ENCODE measurements around the gene MZT1.

DNA sequence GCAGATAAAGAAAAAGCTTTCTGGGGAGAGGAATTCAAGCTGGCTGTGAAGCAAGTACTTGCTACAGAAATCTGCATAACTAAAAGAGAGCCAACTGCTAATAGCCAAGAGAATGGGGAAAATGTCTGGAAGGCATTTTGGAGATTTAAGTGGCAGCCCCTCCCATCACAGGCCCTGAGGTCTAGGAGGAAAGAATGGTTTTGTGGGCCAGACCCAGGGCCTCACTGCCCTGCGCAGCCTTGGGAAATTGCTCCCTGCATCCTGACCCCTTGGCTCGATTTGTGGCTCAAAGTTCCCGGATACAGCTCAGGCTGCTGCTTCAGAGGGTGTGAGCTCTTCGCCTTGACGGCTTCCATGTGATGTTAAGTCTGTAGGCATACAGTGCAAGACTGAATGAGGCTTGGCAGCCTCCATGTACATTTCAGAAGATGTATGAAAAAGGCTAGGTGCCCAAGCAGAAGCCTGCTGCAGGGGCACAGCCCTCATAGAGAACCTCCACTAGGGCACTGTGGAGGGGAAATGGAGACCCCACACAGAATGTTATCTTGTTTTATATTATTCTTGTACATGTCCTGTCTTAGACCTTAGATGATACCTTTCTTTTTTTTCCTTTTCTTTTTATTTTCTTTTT is 34.4 kb downstream of the MZT1 start:
- TF ChIP-seq, protein P1, sequence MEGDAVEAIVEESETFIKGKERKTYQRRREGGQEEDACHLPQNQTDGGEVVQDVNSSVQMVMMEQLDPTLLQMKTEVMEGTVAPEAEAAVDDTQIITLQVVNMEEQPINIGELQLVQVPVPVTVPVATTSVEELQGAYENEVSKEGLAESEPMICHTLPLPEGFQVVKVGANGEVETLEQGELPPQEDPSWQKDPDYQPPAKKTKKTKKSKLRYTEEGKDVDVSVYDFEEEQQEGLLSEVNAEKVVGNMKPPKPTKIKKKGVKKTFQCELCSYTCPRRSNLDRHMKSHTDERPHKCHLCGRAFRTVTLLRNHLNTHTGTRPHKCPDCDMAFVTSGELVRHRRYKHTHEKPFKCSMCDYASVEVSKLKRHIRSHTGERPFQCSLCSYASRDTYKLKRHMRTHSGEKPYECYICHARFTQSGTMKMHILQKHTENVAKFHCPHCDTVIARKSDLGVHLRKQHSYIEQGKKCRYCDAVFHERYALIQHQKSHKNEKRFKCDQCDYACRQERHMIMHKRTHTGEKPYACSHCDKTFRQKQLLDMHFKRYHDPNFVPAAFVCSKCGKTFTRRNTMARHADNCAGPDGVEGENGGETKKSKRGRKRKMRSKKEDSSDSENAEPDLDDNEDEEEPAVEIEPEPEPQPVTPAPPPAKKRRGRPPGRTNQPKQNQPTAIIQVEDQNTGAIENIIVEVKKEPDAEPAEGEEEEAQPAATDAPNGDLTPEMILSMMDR (conservative IDR thresholded peaks at IDR 0.05; ENCODE audit: low read length): no peak
- TF ChIP-seq EZH2phosphoT487 (IDR thresholded peaks at IDR 0.05; ENCODE audit: borderline replicate concordance): no peak

Measured in Loucy (cell line).